CD4-positive, alpha-beta T cell treated with Interleukin-4 for 1 hour (primary cell): ENCODE measurements around the gene TEAD1.

Source experiments
- DNase-seq, 2 donors: peaks; one replicate each; pipeline ENCODE4 v3.0.0-alpha.2; 2020 to 2022

TEAD1 gene

DNA sequence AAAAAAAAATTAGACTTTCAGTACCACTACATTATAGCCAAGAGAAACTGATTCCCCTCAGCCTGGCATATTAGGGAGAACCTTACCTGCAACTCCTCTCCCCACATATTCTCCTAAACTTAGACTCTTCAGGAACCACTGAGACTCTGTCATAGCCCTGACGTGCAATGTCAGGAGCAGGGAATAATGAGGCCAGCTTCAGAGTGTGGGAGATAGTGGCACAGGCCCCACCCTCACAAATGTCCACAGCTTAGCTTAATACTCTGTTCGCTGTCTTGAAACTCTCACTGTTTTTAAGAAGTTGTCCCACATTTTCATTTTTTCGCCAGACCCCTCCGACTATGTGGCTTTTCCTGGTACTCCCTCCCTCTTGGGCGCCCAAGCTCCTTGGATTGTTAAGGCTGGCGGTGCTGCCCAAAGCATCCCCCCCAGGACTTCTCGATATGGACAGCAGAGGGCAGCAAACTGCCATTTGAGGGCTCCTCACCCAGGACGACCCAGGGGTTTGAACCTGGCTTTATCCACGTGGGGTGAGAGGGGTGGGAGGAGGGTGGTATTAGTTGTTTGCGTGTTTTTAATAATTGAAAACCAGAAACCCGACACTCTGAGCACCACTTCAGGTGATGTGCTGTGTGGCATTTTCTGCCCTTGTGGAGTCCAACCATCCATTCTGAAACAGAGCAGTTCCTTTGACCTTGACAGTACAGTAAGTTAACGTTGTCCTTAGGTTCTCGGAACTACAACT, 289.7 kb downstream of the TEAD1 start:
- DNase-seq = peak; percentile 48 to 57

DNA sequence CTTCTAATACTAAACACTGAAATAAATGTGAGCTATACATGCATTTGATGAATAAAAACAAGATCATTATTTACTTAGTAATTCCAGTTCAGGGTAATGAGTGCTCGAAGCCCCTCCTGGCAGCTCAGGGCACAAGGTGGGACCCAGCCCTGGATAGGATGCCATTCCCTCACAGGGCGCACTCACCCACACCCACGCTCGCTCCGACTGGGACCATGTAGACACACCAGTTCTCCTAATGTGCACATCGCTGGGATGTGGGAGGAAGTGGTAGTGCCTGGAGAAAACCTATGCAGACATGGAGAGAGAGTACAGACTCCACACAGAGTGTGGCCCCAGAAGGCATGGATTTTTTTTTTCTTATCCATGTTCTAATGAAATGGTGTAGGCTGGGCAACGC, 290.4 kb downstream of the TEAD1 start:
- no peak for DNase-seq

GRCh38 chr11:12966002-12966401, 291.8 kb downstream of the TEAD1 start:
- DNase-seq = no peak

- no peak for DNase-seq
These were observed 293.9 kb downstream of the TEAD1 start for GRCh38 chr11:12968101-12968500.

DNA sequence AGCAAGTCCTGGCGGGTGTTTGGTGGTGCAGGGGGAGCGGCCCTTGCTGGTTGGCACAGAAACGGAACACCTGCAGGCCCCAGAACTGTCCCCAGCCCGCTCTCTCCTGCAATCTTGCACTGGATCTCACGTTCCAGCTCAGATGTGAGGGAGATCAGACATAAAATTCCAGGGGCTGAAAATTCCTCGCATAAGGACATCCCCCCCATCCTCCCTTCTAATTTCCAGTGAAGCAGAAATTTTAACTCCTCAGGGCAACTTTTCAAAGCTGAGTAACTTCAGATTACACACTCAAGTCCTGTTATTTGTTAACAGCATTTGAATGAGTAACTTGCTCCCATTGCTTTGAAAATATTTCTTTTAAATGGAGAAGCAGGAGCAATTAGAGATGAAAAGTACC, 294.6 kb downstream of the TEAD1 start:
- DNase-seq = no peak

DNA sequence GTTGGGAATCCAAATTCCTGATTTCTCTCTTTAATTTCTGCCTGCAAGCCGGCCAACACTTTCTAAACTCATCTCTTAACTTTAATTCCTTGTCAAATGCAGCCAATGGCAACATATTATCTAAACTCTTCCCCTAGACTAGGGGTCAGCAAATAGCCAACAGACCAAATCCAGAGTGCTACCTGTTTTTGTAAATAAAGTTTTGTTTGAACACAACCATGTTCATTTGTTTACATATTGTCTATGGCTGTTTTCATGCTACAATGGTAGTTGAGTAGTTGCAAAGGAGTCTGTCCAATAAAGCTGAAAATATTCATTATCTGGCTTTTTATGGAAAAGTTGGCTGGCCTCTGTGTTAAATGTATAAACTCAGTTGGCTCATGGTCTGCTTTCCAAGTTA, 297.7 kb downstream of the TEAD1 start:
- no peak for DNase-seq

- DNase-seq = no peak
These were observed 299.4 kb downstream of the TEAD1 start for GRCh38 chr11:12973528-12974181.

- no peak for DNase-seq
These were observed 301.0 kb downstream of the TEAD1 start for GRCh38 chr11:12975195-12975594.

DNA sequence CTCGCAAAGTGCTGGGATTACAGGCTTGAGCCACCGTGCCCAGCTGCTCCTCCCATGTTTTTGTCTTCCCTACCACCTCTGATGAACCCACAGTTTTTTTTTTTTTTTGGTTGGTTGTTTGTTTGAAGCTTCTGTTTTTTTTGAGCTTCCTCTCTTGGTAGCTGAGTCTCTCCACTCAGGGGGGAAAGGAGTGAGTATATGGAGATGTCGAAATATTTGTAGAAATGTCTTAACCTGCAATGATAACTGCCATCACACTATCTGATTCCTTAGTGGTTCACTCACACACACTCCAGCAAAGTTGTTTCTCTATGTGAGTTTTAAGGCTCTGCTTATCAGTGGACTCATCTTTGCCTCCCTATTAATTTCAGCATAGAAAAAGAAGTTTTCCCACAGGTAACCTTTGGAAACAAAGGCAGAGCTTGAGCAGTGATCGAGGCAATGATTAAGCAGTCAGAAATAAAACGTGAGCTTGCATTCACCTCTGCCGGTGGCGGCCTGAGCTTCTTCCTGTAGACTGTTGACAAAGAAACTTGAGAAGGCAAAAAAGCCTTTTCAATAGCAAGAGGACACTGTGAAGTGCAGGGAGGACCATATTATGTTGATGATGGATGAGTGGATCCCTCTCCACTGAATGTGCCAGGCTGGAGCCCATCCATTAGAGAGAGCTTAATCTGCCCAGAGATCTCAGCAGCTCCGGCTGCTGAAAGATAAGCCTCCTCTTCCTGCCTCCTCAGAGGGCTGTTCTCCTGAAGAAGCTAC, 305.9 kb downstream of the TEAD1 start:
- no peak for DNase-seq

- DNase-seq = no peak
These were observed 307.7 kb downstream of the TEAD1 start for GRCh38 chr11:12981676-12982522.

- DNase-seq = no peak
These were observed 309.1 kb downstream of the TEAD1 start for GRCh38 chr11:12983336-12983735.

DNA sequence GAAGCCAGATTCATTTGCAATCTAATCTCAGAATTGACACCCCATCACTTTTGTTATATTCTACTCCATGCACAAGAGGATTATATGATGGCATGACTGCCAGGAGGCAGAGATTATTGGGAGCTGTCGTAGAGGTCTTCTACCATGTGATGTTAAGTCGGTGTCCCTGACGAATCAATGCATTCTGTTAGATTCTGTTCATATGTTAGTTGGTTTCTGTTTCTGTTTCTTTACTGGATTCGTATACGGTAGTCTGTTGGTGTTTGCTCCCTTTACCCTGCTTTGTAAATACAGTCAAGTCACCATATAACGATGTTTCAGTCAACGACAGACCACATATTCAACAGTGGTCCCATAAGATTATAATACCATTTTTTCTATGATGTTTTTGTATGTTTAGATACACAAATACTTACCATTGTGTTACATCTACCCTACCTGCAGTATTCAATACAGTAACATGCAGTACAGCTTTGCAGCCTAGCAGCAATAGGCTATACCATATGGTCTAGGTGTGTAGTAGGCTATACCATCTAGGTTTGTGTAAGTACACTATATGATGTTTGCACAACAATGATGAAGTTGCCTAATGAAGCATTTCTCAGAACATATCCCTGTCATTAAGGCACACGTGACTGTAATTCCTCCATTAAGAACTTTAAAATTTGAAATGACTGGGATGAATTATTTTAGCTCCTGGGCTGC, 312.1 kb downstream of the TEAD1 start:
- DNase-seq = no peak

- DNase-seq = no peak
These were observed 315.4 kb downstream of the TEAD1 start for GRCh38 chr11:12989428-12990161.

DNA sequence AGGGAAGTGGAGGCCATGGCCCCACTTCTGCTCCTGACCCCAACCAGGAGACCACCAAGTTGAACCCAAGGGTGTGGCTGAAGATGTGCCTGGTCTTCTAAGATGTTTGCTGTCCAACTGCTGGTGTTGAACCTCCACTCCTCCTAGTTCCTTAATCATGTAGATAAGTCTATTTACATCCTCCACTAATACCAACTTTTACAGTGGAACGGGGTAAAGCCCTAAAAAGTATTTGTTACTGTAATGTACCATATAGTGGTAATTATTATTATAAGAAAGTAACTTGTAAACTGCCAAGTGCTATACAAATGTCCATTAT, 315.9 kb downstream of the TEAD1 start:
- no peak for DNase-seq

DNA sequence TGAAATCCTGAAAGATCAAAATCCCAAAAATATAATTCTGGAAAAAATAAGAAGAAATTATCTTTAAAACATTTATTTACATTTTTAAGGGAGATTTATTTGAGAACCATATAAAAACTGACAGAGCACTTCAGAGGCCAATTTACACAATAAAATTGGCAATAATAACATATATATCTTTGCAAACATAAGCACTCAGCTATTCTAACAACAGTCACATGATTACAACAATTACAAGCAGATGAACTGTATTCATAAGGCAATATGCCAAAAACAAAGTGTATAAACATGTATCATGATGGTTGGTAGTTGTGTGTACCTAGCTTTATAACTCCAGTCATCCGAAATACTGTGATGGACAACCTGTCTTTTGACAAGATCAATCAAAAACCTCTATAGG, 317.2 kb downstream of the TEAD1 start:
- DNase-seq = no peak

GRCh38 chr11:12993626-12994025, 319.4 kb downstream of the TEAD1 start:
- no peak for DNase-seq
